ENCODE measurements around the gene MIER2. TPM values are rescaled to one million over a fixed set of nuclear protein-coding genes. Genes with fewer than 3 reads are reported as not detected.

MIER2 gene
- total RNA-seq, 1 experiment from 2014 or later = not detected

DNA sequence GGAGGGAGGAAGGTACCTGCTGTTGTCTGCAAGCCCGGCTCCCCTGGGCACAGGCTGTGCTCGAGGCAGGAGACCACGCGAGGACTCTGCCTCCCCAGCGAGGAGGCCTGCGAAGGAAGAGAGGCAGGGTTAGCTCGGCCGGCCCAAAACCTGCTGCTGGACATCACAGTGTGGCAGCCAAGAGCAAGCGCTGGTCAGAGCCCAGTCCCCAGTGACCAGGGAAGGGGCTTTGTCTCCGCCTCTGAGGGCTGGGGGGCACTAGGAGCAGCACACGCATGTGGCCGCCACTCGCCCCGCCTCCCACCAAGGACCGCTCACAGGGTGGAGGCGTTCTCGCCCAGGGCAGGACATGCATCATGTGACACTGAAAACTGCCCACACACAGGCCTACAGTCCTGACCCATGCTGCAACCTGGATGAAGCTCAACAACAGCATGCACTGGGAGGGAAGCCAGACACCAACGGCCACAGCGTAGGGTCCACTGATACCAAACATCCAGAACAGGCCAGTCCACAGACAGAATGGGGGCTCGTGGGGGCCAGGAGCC lies 8.5 kb downstream of the MIER2 start:
- H4K20me1 ChIP-seq (ENCODE audit: low read length) = peaks cover 7% of the 10 kb centered on the region; the same call in 1 of the 2 replicates
- peaks cover 12% of the 10 kb centered on the region for H3K79me2 ChIP-seq (ENCODE audit: low read length)
- no peaks in the 10 kb centered on the region for H3K9me3 ChIP-seq (ENCODE audit: low read length)
- no peaks in the 10 kb centered on the region for H3K27me3 ChIP-seq (ENCODE audit: low read length)
- BruUV-seq (replicated peaks) = no TSS peak
- no peak overlapping the region for H3K4me3 ChIP-seq (ENCODE audit: low read length)
- H2AFZ ChIP-seq (ENCODE audit: low read length) = no peak overlapping the region
- ATAC-seq = no peak
- H3K9ac ChIP-seq (ENCODE audit: low read length) = no peak overlapping the region
- no peaks in the 10 kb centered on the region for H3F3A ChIP-seq (ENCODE audit: low read length, unreplicated experiment)
- no peaks in the 10 kb centered on the region for H3K4me1 ChIP-seq (ENCODE audit: insufficient read depth, low read length)
- no peak overlapping the region for H3K27ac ChIP-seq (ENCODE audit: low read length)
- ChIA-PET CTCF (no interaction called here), POLR2A (ENCODE audit: unreplicated experiment) (no interaction called here)
- H3K36me3 ChIP-seq (ENCODE audit: low read depth, low read length) = no peaks in the 10 kb centered on the region
- no peak for TF ChIP-seq EZH2 (IDR thresholded peaks at IDR 0.05; ENCODE audit: low read length, unreplicated experiment)
- no peak for TF ChIP-seq EZH2phosphoT487 (IDR thresholded peaks at IDR 0.05; ENCODE audit: borderline replicate concordance, low read length)
- no peak for TF ChIP-seq CTCF (conservative IDR thresholded peaks at IDR 0.05; ENCODE audit: low read depth, low read length)
- intact Hi-C loops (cut with micrococcal nuclease) = no loop called here
- no peak overlapping the region for H3K4me2 ChIP-seq (ENCODE audit: low read length)
- H3K9me2 ChIP-seq (replicated peaks; ENCODE audit: low read length) = no peaks in the 10 kb centered on the region
- DNase-seq = no peak

DNA sequence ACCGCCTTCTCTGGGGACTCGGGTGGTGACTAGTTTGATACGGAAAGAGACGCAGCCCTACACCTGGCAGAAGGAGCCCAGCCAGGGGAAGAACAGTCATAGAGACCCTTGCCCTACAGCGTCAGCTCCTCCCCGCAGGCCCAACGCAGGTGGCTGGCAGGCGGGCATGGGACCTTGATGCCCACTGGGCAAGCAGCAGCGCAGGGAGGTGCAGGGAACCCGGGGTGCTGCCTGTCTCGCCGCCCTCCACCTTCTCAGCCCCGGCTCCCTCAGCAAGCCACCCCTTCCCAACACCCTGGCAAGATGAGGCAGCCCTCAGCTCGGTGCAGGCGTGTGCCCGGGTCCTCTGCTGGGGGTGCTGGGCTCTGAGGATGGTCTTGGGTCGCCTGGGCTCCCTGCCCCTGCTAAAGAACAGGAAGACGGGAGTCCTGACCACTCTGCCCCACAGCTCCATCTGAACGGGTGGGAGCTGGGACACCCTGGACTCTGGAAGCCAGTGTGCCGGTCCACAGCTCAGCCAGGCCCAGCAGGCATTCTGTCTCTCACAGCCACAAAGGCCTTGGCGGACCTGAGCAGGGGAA lies 9.0 kb downstream of the MIER2 start:
- CTCF ChIA-PET = no interaction called here
- Histone ChIP-seq H3K9ac (ENCODE audit: low read length) (no peak overlapping the region), H3K9me2 (replicated peaks; ENCODE audit: low read length) (no peaks in the 10 kb centered on the region), H3K36me3 (ENCODE audit: low read depth, low read length) (no peaks in the 10 kb centered on the region), H3K27ac (ENCODE audit: low read length) (no peak overlapping the region), H3K27me3 (ENCODE audit: low read length) (no peaks in the 10 kb centered on the region), H3K4me1 (ENCODE audit: insufficient read depth, low read length) (no peaks in the 10 kb centered on the region), H3K9me3 (ENCODE audit: low read length) (no peaks in the 10 kb centered on the region), H3K79me2 (ENCODE audit: low read length) (peaks cover 6% of the 10 kb centered on the region), H2AFZ (ENCODE audit: low read length) (no peak overlapping the region), H3F3A (ENCODE audit: low read length, unreplicated experiment) (no peaks in the 10 kb centered on the region), H3K4me3 (ENCODE audit: low read length) (no peak overlapping the region), H4K20me1 (ENCODE audit: low read length) (peaks cover 1% of the 10 kb centered on the region; the same call in 1 of the 2 replicates), H3K4me2 (ENCODE audit: low read length) (no peak overlapping the region)
- no TSS peak for BruUV-seq (replicated peaks)
- intact Hi-C loops (cut with micrococcal nuclease) = no loop called here
- DNase-seq (no peak), ATAC-seq (no peak)
- POLR2A ChIA-PET (ENCODE audit: unreplicated experiment) = no interaction called here
- TF ChIP-seq EZH2phosphoT487 (IDR thresholded peaks at IDR 0.05; ENCODE audit: borderline replicate concordance, low read length) (no peak), CTCF (conservative IDR thresholded peaks at IDR 0.05; ENCODE audit: low read depth, low read length) (no peak), EZH2 (IDR thresholded peaks at IDR 0.05; ENCODE audit: low read length, unreplicated experiment) (no peak)

- Histone ChIP-seq H4K20me1 (ENCODE audit: low read length) (no peaks in the 10 kb centered on the region), H3K27me3 (ENCODE audit: low read length) (no peaks in the 10 kb centered on the region), H3K79me2 (ENCODE audit: low read length) (peaks cover 1% of the 10 kb centered on the region; the same call in 1 of the 2 replicates), H3K4me3 (ENCODE audit: low read length) (no peak overlapping the region), H3F3A (ENCODE audit: low read length, unreplicated experiment) (no peaks in the 10 kb centered on the region), H3K27ac (ENCODE audit: low read length) (no peak overlapping the region), H3K9ac (ENCODE audit: low read length) (no peak overlapping the region), H3K9me2 (replicated peaks; ENCODE audit: low read length) (no peaks in the 10 kb centered on the region), H3K9me3 (ENCODE audit: low read length) (no peaks in the 10 kb centered on the region), H3K4me1 (ENCODE audit: insufficient read depth, low read length) (no peaks in the 10 kb centered on the region), H3K4me2 (ENCODE audit: low read length) (no peak overlapping the region), H3K36me3 (ENCODE audit: low read depth, low read length) (no peaks in the 10 kb centered on the region), H2AFZ (ENCODE audit: low read length) (no peak overlapping the region)
- DNase-seq = no peak
- no peak for TF ChIP-seq CTCF (conservative IDR thresholded peaks at IDR 0.05; ENCODE audit: low read depth, low read length)
- TF ChIP-seq EZH2phosphoT487 (IDR thresholded peaks at IDR 0.05; ENCODE audit: borderline replicate concordance, low read length) = no peak
- POLR2A ChIA-PET (ENCODE audit: unreplicated experiment) = no interaction called here
- CTCF ChIA-PET = no interaction called here
- intact Hi-C loops (cut with micrococcal nuclease) = no loop called here
- BruUV-seq (replicated peaks) = no TSS peak
- no peak for ATAC-seq
Measured at GRCh38 chr19:335072-335471, 9.5 kb downstream of the MIER2 start.
